SHP77 treated with DMSO at 0.1 percent for 48 hours (cell line): Measurements from ENCODE around the gene SAE1.
"Not testable (repeated sequence)": the region's sequence is repeated elsewhere in the genome, so short reads cannot be mapped to it uniquely, and the experiment has no call there.

Experiments used
- DNase-seq: peaks from one replicate; lab custom pipeline; 2025; lab: John Stamatoyannopoulos, UW

SAE1 gene

DNA sequence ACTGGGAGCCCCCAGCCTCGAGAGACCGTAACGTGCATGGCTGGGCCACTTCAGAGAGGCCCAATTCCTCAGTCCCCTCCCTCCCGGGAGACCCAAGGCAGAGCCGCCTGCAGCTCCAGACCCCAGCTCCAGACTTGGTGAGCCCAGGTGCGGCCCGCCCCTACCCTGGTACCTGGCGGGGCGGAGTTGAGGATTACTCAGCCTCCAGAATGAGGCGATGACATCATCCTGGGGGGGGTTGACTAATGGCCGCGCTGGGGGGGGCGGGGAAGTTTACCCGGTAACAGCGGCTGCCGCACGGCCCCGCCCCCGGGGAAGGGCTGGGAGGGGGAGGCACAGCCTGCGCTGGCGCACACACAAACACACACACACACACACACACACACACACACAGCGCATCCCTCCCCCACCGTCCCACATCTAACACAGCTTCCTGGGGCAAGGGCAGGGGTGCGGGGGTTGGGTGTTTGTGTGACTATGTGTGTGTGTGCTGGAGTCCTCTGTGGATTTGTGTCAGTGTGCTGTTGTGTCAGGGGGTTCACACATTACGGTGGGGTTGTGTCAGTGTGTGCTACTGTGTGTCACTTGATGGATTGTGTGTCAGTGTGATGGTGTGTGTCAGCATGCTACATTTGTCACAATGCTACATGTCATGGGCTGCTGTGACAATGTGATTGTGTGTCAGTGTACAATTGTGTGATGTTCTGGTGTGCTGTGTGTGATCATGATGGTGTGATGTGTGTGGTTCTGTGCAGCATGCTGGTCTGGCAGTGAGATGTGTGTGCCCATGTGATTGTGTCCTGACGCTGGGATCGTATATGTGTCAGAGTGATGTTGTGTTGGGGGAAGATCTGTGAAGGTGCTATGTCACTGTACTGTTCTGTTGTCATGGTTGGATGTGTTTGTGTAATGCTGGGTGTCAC is 110.6 kb downstream of the SAE1 start:
- DNase-seq, result no peak

DNA sequence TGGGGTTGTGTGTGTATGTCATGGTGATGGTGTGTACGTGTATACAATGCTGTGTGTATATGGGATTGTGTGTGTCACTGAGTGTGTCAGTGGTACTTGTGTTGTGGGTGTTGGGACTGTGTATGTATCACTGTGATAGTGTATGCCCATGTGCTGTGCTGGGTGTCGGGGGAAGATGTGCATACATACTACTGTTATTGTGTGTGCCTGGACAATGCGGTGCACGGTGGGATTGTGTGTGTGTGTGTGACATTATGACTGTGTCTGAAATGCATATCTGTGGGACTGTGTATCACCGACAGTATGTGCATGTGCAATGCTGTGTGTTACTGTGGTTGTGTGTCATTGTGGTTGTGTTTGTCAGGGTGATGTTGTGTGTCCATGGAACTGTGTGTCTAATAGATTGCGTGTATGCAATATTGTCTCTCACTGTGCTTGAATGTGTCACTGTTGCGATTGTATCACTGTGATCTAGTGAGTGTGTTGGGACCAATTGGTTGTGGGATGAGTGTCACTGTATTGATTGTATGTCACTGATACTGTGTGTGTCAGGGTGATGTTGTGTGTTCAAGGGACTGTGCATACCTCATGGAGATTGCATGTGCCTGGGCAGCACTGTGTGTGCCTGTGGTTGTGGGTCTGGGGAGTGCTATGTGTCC is 111.4 kb downstream of the SAE1 start:
- DNase-seq, result no peak

DNA sequence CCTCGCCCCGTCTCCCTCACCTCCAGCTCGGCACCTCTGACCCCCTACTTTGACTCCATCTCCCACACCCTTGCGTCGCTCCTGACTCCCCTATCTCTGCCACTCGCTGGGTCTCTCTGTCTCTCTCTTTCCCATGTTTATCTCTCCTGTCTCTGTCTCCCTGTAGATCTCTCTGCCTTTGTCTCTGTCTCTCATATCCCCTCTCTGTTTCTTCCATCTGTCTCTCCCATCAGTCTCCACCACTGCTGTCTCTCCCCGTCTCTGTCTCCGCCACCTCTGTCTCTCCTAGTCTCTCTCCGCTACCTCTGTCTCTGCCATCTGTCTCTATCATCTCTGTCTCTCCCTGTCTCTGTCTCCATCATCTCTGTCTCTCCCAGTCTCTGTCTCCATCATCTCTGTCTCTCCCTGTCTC is 112.7 kb downstream of the SAE1 start:
- no peak for DNase-seq

DNA sequence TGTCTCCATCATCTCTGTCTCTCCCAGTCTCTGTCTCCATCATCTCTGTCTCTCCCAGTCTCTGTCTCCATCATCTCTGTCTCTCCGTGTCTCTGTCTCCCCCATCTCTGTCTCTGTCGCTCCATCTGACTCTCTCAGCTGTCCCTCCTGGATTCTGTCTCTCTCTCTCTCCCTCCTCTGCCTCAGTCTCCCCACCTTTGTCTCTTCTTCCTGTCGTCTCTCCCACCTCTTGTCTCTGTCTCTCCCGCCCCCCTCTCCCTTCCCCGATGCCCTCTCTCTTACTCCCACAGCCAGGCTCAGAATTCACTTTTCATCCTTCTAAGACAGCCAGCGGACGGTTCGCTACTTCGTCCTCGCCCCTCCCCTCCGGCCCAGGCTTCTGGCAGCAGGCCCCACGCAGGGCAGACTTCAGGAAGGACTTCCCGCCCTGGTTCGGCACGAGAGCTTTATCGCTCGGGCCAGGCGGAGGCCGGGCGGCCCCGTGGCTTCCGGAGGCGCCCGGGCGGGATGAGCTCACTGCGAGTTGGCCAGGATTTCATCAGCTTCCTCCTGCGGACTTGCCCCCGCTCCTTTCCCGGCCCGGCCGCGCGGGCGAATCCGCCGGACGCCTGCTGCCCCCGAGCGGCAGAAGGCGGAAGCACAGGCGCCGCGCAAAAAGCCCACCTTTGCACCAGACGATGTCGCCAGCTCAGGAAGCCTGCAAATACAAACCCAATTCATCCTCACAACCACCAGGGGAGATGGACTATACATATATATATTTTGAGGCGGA is 113.3 kb downstream of the SAE1 start:
- peak; percentile 79 for DNase-seq

DNA sequence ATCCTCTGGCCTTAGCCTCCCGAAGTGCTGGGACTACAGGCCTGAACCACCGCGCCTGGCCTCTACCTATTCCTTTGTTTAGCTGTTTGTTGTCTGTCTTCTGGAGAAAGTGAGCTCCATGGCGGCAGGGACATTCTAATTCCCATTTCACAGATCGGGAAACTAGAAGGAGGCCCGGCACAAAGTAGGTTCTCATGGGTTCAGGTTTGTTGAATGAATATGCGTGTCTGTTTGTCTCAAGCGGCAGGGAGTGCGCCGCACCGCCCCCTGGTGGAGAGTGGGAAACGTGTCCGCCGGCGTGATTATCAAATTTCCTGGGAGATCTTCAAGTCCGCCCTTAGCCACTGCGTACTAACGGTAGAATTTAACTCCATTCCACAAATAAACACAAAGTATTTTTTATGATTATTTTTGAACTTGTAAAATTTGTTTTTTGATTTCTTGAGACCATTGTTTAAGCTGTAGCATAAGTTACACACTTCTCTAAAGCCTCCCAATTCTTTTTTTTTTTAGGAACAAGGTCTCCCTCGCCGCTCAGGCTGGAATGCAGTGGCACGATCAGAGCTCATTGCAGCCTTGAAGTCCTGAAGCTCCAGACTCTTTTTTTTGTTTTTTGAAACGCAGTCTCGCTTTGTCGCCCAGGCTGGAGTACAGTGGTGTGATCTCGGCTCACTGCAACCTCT is 116.8 kb downstream of the SAE1 start:
- DNase-seq, result no peak

DNA sequence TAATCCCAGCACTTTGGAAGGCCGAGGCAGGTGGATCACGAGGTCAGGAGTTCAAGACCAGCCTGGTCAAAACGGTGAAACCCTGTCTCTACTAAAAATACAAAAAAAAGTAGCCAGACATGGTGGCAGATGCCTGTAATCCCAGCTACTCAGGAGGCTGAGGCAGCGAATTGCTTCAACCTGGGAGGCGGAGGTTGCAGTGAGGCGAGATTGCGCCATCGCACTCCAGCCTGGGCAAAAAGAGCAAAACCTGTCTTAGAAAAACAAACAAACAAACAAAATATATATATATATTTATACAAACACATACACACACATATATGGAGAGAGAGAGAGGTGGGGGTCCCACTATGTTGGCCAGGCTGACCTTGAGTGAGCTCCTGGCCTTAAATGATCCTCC is 122.4 kb downstream of the SAE1 start:
- not testable (repeated sequence) for DNase-seq

DNA sequence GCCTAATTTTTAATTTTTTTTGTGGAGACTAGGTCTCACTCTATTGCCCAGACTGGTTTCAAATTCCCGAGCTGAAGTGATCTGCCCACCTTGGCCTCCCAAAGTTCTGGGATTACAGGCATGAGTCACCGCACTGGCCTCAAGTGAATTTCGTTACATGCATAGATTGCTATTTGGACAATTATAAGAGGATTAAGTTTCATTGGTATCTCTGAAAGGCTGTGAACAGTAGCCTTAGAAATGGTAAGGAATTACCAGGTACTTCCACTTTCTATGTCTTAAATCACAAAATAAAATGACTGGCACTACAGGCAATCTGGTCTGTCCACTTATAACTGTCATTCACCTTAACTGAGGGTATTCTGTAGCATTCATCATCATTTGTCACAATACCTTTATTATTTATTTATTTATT is 122.8 kb downstream of the SAE1 start:
- DNase-seq, result no peak

DNA sequence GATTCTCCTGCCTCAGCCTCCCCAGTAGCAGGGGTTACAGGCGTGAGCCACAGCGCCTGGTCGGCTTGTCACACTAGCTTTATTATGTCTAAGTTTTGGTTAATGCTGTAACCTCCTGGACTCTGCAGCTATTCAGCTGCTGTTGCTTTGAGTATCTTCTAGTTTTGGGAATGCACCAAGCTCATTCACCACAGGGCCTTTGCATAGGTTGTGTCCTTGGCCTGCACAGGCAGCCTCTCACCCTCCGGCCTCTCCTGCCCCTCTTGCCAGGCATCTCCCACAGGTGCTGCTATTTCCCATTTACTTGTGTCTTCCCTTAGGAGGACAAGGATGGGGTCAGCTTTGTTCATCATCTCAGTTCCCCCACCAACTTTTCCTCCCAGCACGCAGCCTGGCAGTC is 123.3 kb downstream of the SAE1 start:
- DNase-seq, result no peak

DNA sequence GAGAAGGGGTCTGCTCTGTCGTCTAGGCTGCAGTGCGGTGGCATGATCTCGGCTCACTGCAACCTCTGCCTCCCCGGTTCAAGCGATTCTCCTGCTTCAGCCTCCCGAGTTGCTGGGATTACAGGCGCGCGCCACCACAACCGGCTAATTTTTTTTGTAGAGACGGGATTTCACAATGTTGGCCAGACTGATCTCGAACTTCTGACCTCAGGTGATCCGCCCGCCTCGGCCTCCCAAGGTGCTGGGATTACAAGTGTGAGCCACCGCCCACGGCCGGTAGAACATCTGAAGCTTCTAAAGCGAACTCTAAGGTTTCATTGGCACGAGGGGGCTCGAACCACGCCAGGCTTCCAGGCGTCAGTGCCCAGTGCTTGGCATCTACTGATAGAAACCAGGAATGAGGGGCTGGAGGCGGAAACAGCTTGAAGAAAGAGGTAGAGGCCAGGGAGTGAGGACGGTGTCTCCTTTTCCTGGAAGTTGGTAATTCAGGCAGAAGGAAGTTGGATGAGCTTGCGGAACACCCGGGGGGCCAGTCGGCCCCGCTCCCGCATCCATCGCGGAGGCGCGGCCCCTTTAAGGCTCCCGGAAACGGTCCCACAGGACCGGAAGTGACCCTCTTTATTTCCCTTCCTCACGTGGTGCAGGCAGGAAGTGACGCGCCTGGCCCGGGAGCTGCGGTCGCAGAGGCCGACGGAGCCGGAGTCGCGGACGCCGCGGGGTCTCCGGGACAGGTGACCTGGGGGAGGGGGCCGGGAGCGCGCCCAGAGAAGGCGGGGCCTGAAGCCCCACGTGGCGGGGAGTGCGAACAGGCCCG is 125.5 kb downstream of the SAE1 start, which contains the start of gene CCDC9:
Gene CCDC9 (plus strand): TSS at position 647 of the 814 bp plus-strand sequence. CDS start 1,876 bp downstream, outside the sequence.
- DNase-seq, result peak; percentile 91

DNA sequence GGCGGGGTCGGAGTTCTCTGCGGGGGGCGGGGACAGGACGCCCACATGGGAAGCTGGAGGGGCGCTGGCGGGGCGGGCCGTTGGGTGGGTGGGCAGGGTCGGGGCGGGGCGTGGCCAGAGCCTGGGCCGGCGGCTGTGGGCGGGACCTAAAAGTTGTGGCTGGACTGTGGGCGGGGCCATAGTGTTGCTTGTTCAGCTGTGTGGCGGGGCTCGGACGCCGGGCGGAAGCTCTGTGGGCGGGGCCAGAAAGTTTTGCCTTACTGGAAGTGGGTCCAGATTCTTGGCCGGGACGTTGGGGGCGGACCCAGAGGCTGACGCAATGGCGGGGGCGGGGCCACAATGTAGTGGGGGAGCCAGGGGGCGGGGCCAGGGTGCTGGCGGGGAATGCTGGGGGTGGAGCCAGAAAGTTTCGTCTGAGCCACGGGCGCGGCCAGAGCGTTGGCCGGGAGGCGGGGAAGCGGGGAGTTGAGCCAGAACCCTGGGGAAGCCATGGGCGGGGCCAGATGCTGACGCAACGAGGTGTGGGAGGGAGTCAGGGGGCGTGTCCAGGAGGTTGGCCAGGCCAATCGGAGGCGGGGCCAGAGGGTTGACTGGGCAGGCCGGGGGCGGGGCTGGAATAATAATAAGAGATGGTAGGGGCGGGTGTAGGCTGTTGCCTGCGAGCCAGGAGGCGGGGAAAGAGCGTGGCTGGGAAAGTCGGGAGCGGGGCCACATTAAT is 126.2 kb downstream of the SAE1 start:
- DNase-seq, result peak; percentile 96

DNA sequence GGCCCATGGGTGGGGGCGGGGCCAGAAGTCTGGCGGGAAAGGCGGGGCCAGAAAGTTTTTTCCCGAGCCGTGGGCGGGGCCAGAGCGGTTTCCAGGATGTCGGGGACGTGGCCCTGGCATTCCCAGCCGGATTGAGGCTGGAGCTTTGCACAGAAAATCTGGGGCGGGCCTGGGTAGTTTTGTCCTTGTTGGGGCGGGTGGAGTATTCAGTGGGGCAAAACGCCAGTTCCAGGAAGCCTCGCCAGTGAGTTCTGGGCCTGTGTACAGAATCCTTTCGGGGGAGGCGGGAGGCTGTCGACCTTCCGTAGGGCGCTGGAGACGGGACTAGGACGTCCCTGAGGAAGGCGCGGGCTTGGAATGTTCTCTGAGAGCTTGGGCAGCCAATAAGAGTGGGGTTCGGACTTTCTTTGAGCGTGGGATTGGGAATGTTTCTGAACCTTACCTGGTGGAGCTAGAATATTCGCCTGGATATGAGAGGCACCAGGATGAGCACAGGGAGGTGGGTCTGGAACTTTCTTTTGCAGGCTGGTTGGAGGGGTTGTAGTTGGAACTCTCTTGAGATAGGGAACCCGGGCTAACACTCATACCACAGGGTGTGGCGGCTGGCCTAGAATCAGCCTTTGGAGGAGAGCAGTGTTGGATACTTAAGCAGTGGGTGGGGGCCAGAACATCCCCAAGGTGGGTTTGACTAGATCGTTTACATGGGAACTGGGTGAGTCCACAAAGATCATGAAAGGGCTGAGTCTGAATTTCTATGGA is 127.0 kb downstream of the SAE1 start:
- no peak for DNase-seq

DNA sequence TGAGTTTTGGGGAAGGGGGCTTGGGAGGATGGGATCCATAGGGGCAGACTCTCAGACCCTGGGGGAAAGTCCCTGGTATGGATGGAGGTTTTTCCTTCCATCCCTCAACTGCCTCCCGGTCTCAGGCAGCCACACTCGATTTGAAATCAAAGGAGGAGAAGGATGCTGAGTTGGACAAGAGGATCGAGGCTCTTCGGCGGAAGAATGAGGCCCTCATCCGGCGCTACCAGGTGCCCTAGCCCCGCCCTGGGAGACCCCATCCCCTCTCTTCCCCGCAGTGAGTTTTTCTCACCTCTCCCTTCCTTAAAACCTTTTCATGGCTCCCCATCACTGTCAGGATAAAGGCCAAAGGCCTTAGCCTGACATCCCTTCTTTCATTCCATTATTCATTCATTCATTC is 127.8 kb downstream of the SAE1 start:
- no peak for DNase-seq

DNA sequence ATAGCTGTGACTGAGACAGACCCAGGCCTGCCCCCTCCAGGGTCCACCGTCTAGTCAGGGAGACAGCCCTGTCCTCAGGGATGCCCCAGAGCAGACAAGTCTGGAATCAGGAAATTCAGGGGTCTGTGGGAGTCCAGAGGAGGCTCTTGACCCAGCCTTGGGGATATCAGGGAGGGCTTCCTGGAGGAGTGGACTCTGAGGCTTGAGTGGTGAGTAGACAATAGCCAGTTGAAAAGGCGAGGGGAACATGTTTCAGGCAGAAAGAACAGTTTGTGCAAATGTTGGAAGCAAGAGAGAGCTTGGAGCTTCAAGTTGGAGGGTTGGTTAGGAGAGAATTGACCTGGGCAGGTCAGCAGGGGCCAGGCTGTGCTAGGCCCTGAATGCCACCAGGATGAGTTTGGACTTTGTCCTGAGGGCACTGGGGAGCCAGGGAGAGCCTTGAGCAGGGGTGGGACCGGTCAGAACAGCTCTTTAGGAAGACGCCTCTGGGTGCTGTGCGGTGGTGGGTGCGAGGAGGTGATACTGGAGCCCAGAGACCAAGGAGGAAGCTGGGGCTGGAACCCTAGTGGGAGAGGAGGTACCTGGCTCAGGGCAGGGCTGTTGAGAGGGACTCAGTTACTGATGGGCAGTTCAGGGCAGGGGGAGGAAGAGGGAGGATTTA is 128.4 kb downstream of the SAE1 start:
- DNase-seq, result no peak
